Cardiac fibroblast (primary cell): ENCODE data around the gene SMAGP.
A peak's percentile ranks its signal among the peaks of the same experiment; 100 is the strongest.
"Not testable (repeated sequence)": the region's sequence is repeated elsewhere in the genome, so short reads cannot be mapped to it uniquely, and the experiment has no call there.

Source experiments
- DNase-seq, 2 donors: peaks; one replicate each; pipeline versions ENCODE4 v3.0.0 to v3.0.0-alpha.2; 2010; ENCODE audit warnings: low read depth in 2 of 2
- H3K4me3 ChIP-seq, 2 donors: replicated peaks in 1 of 2; 1 replicate in 1 of 2; 2 replicates in 1 of 2; pipeline ENCODE4 v1.5.1; 2011; ENCODE audit warnings: low read depth in 2 of 2, low read length in 2 of 2, mild to moderate bottlenecking in 2 of 2, moderate library complexity in 1 of 2
- TF ChIP-seq, protein P1 (sequence below): IDR thresholded peaks from one replicate; pipeline ENCODE4 v1.5.1; 2011; ENCODE audit warnings: low read depth, mild to moderate bottlenecking, low read length, inconsistent platforms

Gene SMAGP

DNA sequence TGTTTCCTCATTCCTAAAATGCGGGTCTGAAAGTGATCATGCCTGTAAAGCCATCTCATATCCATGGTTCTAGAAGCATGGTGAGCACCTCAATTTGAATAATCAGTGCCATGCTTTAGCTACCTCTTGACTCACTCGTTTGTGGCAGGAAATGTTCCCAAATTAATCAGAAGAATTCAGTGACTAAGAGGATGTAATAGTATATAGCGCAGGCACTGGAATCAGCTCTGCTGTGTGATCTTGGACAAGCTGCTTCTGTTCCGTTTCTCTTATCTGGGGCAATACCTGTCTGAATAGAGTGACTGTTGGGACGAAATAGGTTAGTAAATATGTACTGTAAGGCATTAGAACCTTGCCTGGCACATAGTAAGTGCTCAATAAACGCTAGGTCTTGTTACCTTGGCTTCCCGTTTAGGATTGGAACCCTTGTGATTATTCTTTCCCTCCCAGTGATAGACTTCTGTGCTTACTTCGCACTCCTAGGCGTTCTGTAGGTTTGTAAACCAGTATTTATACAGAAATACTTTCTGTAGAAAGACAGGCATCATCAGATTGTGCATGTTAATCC lies 820 bp upstream of the SMAGP start:
- H3K4me3 ChIP-seq, result peak overlapping the region; percentile 70
- TF ChIP-seq, protein P1, sequence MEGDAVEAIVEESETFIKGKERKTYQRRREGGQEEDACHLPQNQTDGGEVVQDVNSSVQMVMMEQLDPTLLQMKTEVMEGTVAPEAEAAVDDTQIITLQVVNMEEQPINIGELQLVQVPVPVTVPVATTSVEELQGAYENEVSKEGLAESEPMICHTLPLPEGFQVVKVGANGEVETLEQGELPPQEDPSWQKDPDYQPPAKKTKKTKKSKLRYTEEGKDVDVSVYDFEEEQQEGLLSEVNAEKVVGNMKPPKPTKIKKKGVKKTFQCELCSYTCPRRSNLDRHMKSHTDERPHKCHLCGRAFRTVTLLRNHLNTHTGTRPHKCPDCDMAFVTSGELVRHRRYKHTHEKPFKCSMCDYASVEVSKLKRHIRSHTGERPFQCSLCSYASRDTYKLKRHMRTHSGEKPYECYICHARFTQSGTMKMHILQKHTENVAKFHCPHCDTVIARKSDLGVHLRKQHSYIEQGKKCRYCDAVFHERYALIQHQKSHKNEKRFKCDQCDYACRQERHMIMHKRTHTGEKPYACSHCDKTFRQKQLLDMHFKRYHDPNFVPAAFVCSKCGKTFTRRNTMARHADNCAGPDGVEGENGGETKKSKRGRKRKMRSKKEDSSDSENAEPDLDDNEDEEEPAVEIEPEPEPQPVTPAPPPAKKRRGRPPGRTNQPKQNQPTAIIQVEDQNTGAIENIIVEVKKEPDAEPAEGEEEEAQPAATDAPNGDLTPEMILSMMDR, result no peak
- DNase-seq, result peak; percentile 67 to 88

DNA sequence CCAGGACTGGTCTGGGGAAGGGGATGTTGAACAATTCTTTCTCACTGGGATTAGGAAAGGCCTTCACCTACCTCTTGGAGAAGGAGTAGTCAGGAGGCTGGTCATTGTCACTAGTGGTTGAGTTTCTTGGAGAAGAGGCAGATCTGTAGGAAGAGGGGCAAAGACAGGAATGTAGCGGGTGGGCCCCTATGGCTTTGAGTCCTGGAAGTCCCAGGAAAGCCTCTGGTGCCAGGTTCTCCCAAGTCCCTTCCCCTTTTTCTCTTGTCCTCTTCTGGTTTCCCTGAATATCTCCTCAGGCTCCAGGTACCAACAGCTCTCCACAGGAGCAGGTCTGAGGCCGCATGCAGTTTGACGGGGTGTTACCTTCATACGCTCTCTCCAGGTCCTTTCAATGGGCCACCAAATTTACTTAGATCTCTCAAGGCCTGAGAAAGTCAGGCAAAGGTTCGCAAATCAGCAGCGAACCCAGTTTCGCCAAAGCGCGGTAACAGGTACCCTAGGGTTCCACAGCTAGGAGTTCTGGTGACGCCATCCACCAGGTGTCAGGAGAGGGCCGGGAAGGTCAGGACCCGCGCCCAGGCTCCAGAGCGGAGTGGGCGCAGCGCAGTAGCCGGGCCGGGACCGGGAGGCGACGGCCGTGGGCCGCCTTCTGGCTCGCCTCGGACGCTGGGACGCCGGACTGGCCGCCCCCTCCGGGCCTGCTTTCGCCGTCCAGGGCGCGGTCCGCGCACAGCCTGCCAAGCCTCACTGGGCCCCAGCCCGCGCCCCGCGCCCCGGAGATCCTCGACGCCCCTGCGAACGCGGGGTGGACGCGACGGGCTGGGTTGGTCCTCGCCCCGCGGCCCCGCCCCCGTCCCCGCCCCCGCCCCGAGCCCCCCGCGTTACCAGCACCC lies 795 bp downstream of the SMAGP start:
- peak overlapping the region; percentile 70 for H3K4me3 ChIP-seq
- TF ChIP-seq, protein P1, result peak; percentile 32
- peak; percentile 43 to 54 for DNase-seq

- no peak for DNase-seq
- H3K4me3 ChIP-seq, result no peak overlapping the region
- TF ChIP-seq, protein P1, result no peak
Measured at GRCh38 chr12:51265024-51265423, 5.2 kb downstream of the SMAGP start.

DNA sequence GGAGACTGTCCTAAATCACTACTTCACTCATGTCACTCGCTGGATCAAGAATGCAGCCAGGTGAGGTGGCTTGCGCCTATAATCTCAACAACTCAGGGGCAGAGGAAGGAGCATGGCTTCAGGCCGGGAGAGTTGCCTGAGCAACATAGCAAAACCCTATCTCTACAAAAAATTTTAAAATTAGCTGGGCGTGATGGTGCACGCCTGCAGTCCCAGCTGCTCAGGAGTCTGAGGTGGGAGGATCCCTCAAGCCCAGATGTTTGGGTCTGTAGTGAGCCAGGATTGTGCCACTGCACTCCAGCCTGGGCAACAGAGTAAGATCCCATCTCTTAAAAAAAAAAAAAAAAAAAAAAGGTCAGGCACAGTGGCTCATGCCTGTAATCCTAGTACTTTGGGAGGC lies 5.9 kb downstream of the SMAGP start:
- no peak overlapping the region for H3K4me3 ChIP-seq
- no peak for DNase-seq
- TF ChIP-seq, protein P1, result no peak

GRCh38 chr12:51263341-51263740 lies 6.9 kb downstream of the SMAGP start:
- TF ChIP-seq, protein P1, result no peak
- DNase-seq, result no peak
- H3K4me3 ChIP-seq, result no peak overlapping the region

GRCh38 chr12:51262758-51263177 lies 7.4 kb downstream of the SMAGP start:
- TF ChIP-seq, protein P1, result peak; percentile 49
- peak; percentile 39 to 70 for DNase-seq

DNA sequence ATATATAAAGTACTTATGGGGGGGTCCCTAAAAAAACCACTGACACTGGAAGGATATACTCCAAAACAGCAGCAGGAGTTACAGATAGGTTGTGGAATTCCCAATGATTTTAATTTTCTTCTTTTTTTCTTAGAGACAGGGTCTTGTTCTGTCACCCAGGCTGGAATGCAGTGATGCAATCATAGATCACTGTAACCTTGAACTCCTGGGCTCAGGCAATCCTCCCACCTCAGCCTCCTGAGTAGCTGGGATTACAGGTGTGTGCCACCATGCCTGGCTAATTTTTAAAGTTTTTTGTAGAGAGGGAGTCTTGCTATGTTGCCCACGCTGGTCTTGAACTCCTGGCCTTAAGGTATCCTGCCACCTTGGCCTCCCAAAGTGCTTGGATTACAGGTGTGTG lies 10.6 kb downstream of the SMAGP start:
- H3K4me3 ChIP-seq, DNase-seq: not testable (repeated sequence)

More at GRCh38 chr12:51262758-51263177, 7.4 kb downstream of the SMAGP start:
- H3K4me3 ChIP-seq, result no peak overlapping the region
